Karpas-422 (cell line): ENCODE results near the gene EVC. TPM values are rescaled to one million over a fixed set of nuclear protein-coding genes. Genes with fewer than 3 reads are reported as not detected.

ENCODE experiments used
- DNase-seq: peaks from one replicate; pipeline ENCODE4 v3.0.0-alpha.2; 2015
- H2AFZ ChIP-seq: fragments of 200-600 bp; sonication (generic); 2 replicates; pipeline ENCODE4 v1.6.1; 2014; ENCODE audit warnings: antibody characterized with exemption, low read length, mixed read lengths
- H3K27ac ChIP-seq: fragments of 200-600 bp; sonication (generic); 2 replicates; pipeline ENCODE4 v1.5.1; 2014; ENCODE audit warnings: mild to moderate bottlenecking, low read length, moderate library complexity
- H3K27me3 ChIP-seq: fragments of 200-600 bp; sonication (generic); 2 replicates; pipeline ENCODE4 v1.6.1; 2014; ENCODE audit warnings: low read length, mixed read lengths
- H3K36me3 ChIP-seq: fragments of 200-600 bp; sonication (generic); 2 replicates; pipeline ENCODE4 v1.6.1; 2014; ENCODE audit warnings: low read length, mixed read lengths; ENCODE audit not compliant: insufficient read depth
- H3K4me1 ChIP-seq: fragments of 200-600 bp; sonication (generic); 2 replicates; pipeline ENCODE4 v1.6.1; 2014; ENCODE audit warnings: mild to moderate bottlenecking, low read length, mixed read lengths
- H3K4me2 ChIP-seq: fragments of 200-600 bp; sonication (generic); 2 replicates; pipeline ENCODE4 v1.6.1; 2014; ENCODE audit warnings: low read length, low read depth, mild to moderate bottlenecking; ENCODE audit not compliant: poor library complexity, severe bottlenecking
- H3K4me3 ChIP-seq: fragments of 200-600 bp; sonication (generic); 2 replicates; pipeline ENCODE4 v1.5.1; 2014; ENCODE audit warnings: mild to moderate bottlenecking, antibody characterized with exemption, low read length, mixed read lengths
- H3K79me2 ChIP-seq: fragments of 200-600 bp; sonication (generic); 2 replicates; pipeline ENCODE4 v1.6.1; 2014; ENCODE audit warnings: mild to moderate bottlenecking, low read length, mixed read lengths
- H3K9ac ChIP-seq: fragments of 200-600 bp; sonication (generic); 2 replicates; pipeline ENCODE4 v1.6.0; 2014; ENCODE audit warnings: low read length
- H3K9me2 ChIP-seq: fragments of 200-600 bp; sonication (generic), shearing (Covaris generic); replicated peaks from 2 replicates; pipeline ENCODE4 v1.6.0; 2014; ENCODE audit warnings: mild to moderate bottlenecking, low read length, moderate library complexity; ENCODE audit not compliant: insufficient read depth
- H3K9me3 ChIP-seq: fragments of 300-700, 200-600 bp; sonication (generic); 2 replicates; pipeline ENCODE4 v1.6.1; 2014; ENCODE audit warnings: low read length, mixed read lengths
- H4K20me1 ChIP-seq: fragments of 200-600 bp; sonication (generic); 2 replicates; pipeline ENCODE4 v1.6.1; 2014; ENCODE audit warnings: mild to moderate bottlenecking, antibody characterized with exemption, low read length, low read depth; ENCODE audit not compliant: insufficient read depth
- total RNA-seq: library from RNA; depleted of rRNA; stranded (reverse); fragments of >200 nt; shearing (Covaris generic); gene quantifications from 2 replicates; pipeline ENCODE4 v1.2.3, GENCODE V29; 2014; ENCODE audit warnings: low replicate concordance

EVC gene
- total RNA-seq, 1 experiment from 2014 or later = not detected

- H3K4me2 ChIP-seq = no peak overlapping the region
- H3K27ac ChIP-seq = no peak overlapping the region
- no peak overlapping the region for H3K9ac ChIP-seq
- peaks cover 8% of the 10 kb centered on the region; the same call in 1 of the 2 replicates for H3K4me1 ChIP-seq
- no peaks in the 10 kb centered on the region for H3K9me2 ChIP-seq
- no peaks in the 10 kb centered on the region for H3K79me2 ChIP-seq
- no peaks in the 10 kb centered on the region for H3K36me3 ChIP-seq
- no peaks in the 10 kb centered on the region for H3K27me3 ChIP-seq
- no peak overlapping the region for H2AFZ ChIP-seq
- H3K4me3 ChIP-seq = no peak overlapping the region
- H3K9me3 ChIP-seq = peaks cover 3% of the 10 kb centered on the region; the same call in 1 of the 2 replicates
- H4K20me1 ChIP-seq = no peaks in the 10 kb centered on the region
- no peak for DNase-seq
Observed at GRCh38 chr4:5711479-5712184, 631 bp downstream of the EVC start.

GRCh38 chr4:5712517-5712916, 1.5 kb downstream of the EVC start:
- Histone ChIP-seq H2AFZ (no peak overlapping the region), H3K9me2 (no peaks in the 10 kb centered on the region), H3K27ac (no peak overlapping the region), H3K4me1 (peaks cover 6% of the 10 kb centered on the region; the same call in 1 of the 2 replicates), H3K4me3 (no peak overlapping the region), H3K27me3 (no peaks in the 10 kb centered on the region), H4K20me1 (no peaks in the 10 kb centered on the region), H3K4me2 (no peak overlapping the region), H3K36me3 (no peaks in the 10 kb centered on the region), H3K9ac (no peak overlapping the region), H3K9me3 (peaks cover 3% of the 10 kb centered on the region; the same call in 1 of the 2 replicates), H3K79me2 (no peaks in the 10 kb centered on the region)
- no peak for DNase-seq

- Histone ChIP-seq H3K27ac (no peak overlapping the region), H4K20me1 (no peaks in the 10 kb centered on the region), H3K9ac (no peak overlapping the region), H3K4me1 (peaks cover 2% of the 10 kb centered on the region; the same call in 1 of the 2 replicates), H3K79me2 (no peaks in the 10 kb centered on the region), H3K9me2 (no peaks in the 10 kb centered on the region), H3K9me3 (peaks cover 3% of the 10 kb centered on the region; the same call in 1 of the 2 replicates), H2AFZ (no peak overlapping the region), H3K36me3 (no peaks in the 10 kb centered on the region), H3K27me3 (no peaks in the 10 kb centered on the region), H3K4me3 (no peak overlapping the region), H3K4me2 (no peak overlapping the region)
- no peak for DNase-seq
Observed at GRCh38 chr4:5712931-5713330, 1.9 kb downstream of the EVC start.

GRCh38 chr4:5713861-5714260, 2.9 kb downstream of the EVC start:
- Histone ChIP-seq H3K4me1 (no peaks in the 10 kb centered on the region), H2AFZ (no peak overlapping the region)

GRCh38 chr4:5715357-5715756, 4.4 kb downstream of the EVC start:
- H3K4me3 ChIP-seq = no peak overlapping the region
- H4K20me1 ChIP-seq = no peaks in the 10 kb centered on the region
- H3K9ac ChIP-seq = no peak overlapping the region
- H3K9me3 ChIP-seq = peaks cover 3% of the 10 kb centered on the region; the same call in 1 of the 2 replicates
- DNase-seq = no peak
- no peak overlapping the region for H3K27ac ChIP-seq
- H3K9me2 ChIP-seq = no peaks in the 10 kb centered on the region
- H3K4me1 ChIP-seq = peaks cover 12% of the 10 kb centered on the region
- no peaks in the 10 kb centered on the region for H3K36me3 ChIP-seq
- no peaks in the 10 kb centered on the region for H3K79me2 ChIP-seq
- H3K4me2 ChIP-seq = no peak overlapping the region
- H2AFZ ChIP-seq = no peak overlapping the region
- H3K27me3 ChIP-seq = peaks cover 5% of the 10 kb centered on the region; the same call in 1 of the 2 replicates

More at GRCh38 chr4:5713861-5714260, 2.9 kb downstream of the EVC start:
- H4K20me1 ChIP-seq = no peaks in the 10 kb centered on the region
- H3K27ac ChIP-seq = no peak overlapping the region
- no peaks in the 10 kb centered on the region for H3K36me3 ChIP-seq
- H3K9me2 ChIP-seq = no peaks in the 10 kb centered on the region
- H3K9ac ChIP-seq = no peak overlapping the region
- DNase-seq = no peak
- H3K27me3 ChIP-seq = no peaks in the 10 kb centered on the region
- no peak overlapping the region for H3K4me3 ChIP-seq
- peaks cover 3% of the 10 kb centered on the region; the same call in 1 of the 2 replicates for H3K9me3 ChIP-seq
- H3K79me2 ChIP-seq = no peaks in the 10 kb centered on the region
- H3K4me2 ChIP-seq = no peak overlapping the region

- no peaks in the 10 kb centered on the region for H3K36me3 ChIP-seq
- no peak overlapping the region for H3K9ac ChIP-seq
- H3K4me2 ChIP-seq = no peak overlapping the region
- no peaks in the 10 kb centered on the region for H3K9me2 ChIP-seq
- H3K4me1 ChIP-seq = peaks cover 12% of the 10 kb centered on the region
- no peak overlapping the region for H2AFZ ChIP-seq
- H3K4me3 ChIP-seq = no peak overlapping the region
- no peak overlapping the region for H3K27ac ChIP-seq
- H3K27me3 ChIP-seq = peaks cover 5% of the 10 kb centered on the region; the same call in 1 of the 2 replicates
- H3K79me2 ChIP-seq = no peaks in the 10 kb centered on the region
- peaks cover 3% of the 10 kb centered on the region; the same call in 1 of the 2 replicates for H3K9me3 ChIP-seq
- no peak for DNase-seq
- H4K20me1 ChIP-seq = no peaks in the 10 kb centered on the region
Observed at GRCh38 chr4:5716391-5716790, 5.4 kb downstream of the EVC start.

- Histone ChIP-seq H3K27me3 (peaks cover 5% of the 10 kb centered on the region; the same call in 1 of the 2 replicates), H2AFZ (no peak overlapping the region), H3K4me2 (no peak overlapping the region), H3K9ac (no peak overlapping the region), H3K27ac (no peak overlapping the region), H3K36me3 (no peaks in the 10 kb centered on the region), H4K20me1 (no peaks in the 10 kb centered on the region), H3K9me2 (no peaks in the 10 kb centered on the region), H3K4me1 (peaks cover 12% of the 10 kb centered on the region), H3K9me3 (peaks cover 3% of the 10 kb centered on the region; the same call in 1 of the 2 replicates), H3K4me3 (no peak overlapping the region), H3K79me2 (no peaks in the 10 kb centered on the region)
- no peak for DNase-seq
Observed at GRCh38 chr4:5717449-5718158, 6.6 kb downstream of the EVC start.

- DNase-seq = no peak
- Histone ChIP-seq H2AFZ (no peak overlapping the region), H3K9me2 (no peaks in the 10 kb centered on the region), H3K27me3 (peaks cover 5% of the 10 kb centered on the region; the same call in 1 of the 2 replicates), H3K27ac (no peak overlapping the region), H3K9ac (no peak overlapping the region), H3K9me3 (peaks cover 3% of the 10 kb centered on the region; the same call in 1 of the 2 replicates), H3K4me2 (no peak overlapping the region), H3K4me1 (peaks cover 12% of the 10 kb centered on the region), H3K36me3 (no peaks in the 10 kb centered on the region), H3K4me3 (no peak overlapping the region), H3K79me2 (no peaks in the 10 kb centered on the region), H4K20me1 (no peaks in the 10 kb centered on the region)
Observed at GRCh38 chr4:5718411-5718810, 7.4 kb downstream of the EVC start.
